ENCODE measurements around the gene SPEG.

GRCh38 chr2:219508444-219508734 lies 73.7 kb downstream of the SPEG start:
- TF ChIP-seq POLR2AphosphoS5 (IDR thresholded peaks at IDR 0.05; ENCODE audit: borderline replicate concordance, low read depth, low read length) = no peak
- no peak for TF ChIP-seq EZH2 (IDR thresholded peaks at IDR 0.05)

Measured in SK-N-MC (cell line).